K562 (cell line): ENCODE data around the gene ANKLE1. TPM values are rescaled to one million over a fixed set of nuclear protein-coding genes. Genes with fewer than 3 reads are reported as not detected.
A peak's percentile ranks its signal among the peaks of the same experiment; 100 is the strongest.

Experiments used
- CEBPG ChIP-seq, 3 experiments: fragments of 200-800 bp in 1 of 3; sonication (Bioruptor generic) in 1 of 3; sonication (generic) in 1 of 3; formaldehyde crosslinking in 1 of 3; IDR thresholded peaks in 2 of 3; conservative IDR thresholded peaks in 1 of 3; 2 replicates each; pipeline versions ENCODE4 v1.6.1 to v1.8.0; 2016 to 2022; ENCODE audit warnings: missing compliant biosample characterization in 2 of 3, missing genetic modification characterization in 2 of 3, mild to moderate bottlenecking in 1 of 3, missing genetic modification reagents in 1 of 3
- CHD4 ChIP-seq: fragments of 200-600 bp; sonication (generic); IDR thresholded peaks from 3 replicates; pipeline ENCODE4 v1.6.1; 2012; ENCODE audit warnings: low read depth, mild to moderate bottlenecking, mixed read lengths, low read length, inconsistent platforms; ENCODE audit not compliant: insufficient read depth, insufficient replicate concordance, poor library complexity, severe bottlenecking
- CREB5 ChIP-seq: fragments of 250-450 bp; sonication (Bioruptor Pico); IDR thresholded peaks from 2 replicates; pipeline ENCODE4 v1.5.0; 2020; ENCODE audit warnings: mild to moderate bottlenecking
- ETV6 ChIP-seq, 3 experiments: fragments of 150-350 bp in 1 of 3; sonication (generic) in 1 of 3; formaldehyde crosslinking in 1 of 3; IDR thresholded peaks; 2 replicates each; pipeline versions ENCODE4 v1.6.1 to v1.8.0; 2014 to 2022; ENCODE audit warnings: borderline replicate concordance in 2 of 3, low read depth in 2 of 3, antibody characterized with exemption in 1 of 3, low read length in 1 of 3, mild to moderate bottlenecking in 1 of 3, missing genetic modification reagents in 1 of 3
- GABPB1 ChIP-seq: sonication (generic); formaldehyde crosslinking; IDR thresholded peaks from 2 replicates; pipeline ENCODE4 v1.8.0; 2022; ENCODE audit warnings: mild to moderate bottlenecking, missing genetic modification reagents
- HCFC1 ChIP-seq: IDR thresholded peaks from 2 replicates; pipeline ENCODE4 v1.6.1; 2012; ENCODE audit warnings: low read depth, low read length, improper control_type of control experiment
- LARP7 ChIP-seq: fragments of 450-650 bp; IDR thresholded peaks from 2 replicates; pipeline ENCODE4 v1.6.1; 2016
- MAFK ChIP-seq: IDR thresholded peaks from 2 replicates; pipeline ENCODE4 v1.6.1; 2011; ENCODE audit warnings: low read length, improper control_type of control experiment
- NCOA6 ChIP-seq: fragments of 450-650 bp; IDR thresholded peaks from 2 replicates; pipeline ENCODE4 v1.6.1; 2017; ENCODE audit warnings: mild to moderate bottlenecking
- PCBP2 ChIP-seq: fragments of 200-400 bp; formaldehyde crosslinking; IDR thresholded peaks from 2 replicates; pipeline ENCODE4 v1.6.1; 2018; ENCODE audit warnings: low read length, low read depth, mild to moderate bottlenecking, moderate library complexity; ENCODE audit not compliant: poor library complexity, severe bottlenecking
- PHF21A ChIP-seq: fragments of 450-650 bp; IDR thresholded peaks from 2 replicates; pipeline ENCODE4 v1.6.1; 2017; ENCODE audit warnings: low read depth, borderline replicate concordance
- PML ChIP-seq: IDR thresholded peaks from 2 replicates; pipeline ENCODE4 v1.6.1; 2012; ENCODE audit warnings: low read length, inconsistent platforms
- SAFB ChIP-seq: fragments of 200-400 bp; formaldehyde crosslinking; IDR thresholded peaks from 2 replicates; pipeline ENCODE4 v1.6.1; 2017; ENCODE audit warnings: low read depth, low read length, borderline replicate concordance
- ZNF224 ChIP-seq: sonication (generic); formaldehyde crosslinking; IDR thresholded peaks from 2 replicates; pipeline ENCODE4 v1.8.0; 2022; ENCODE audit warnings: mild to moderate bottlenecking, missing genetic modification reagents
- ZNF431 ChIP-seq: sonication (generic); formaldehyde crosslinking; IDR thresholded peaks from 2 replicates; pipeline ENCODE4 v1.8.0; 2022; ENCODE audit warnings: mild to moderate bottlenecking, missing genetic modification reagents
- ZNF75A ChIP-seq: fragments of 450-650 bp; formaldehyde crosslinking; IDR thresholded peaks from 2 replicates; pipeline ENCODE4 v1.4.0; 2020; ENCODE audit warnings: mild to moderate bottlenecking
- ZNF778 ChIP-seq: fragments of 450-650 bp; formaldehyde crosslinking; IDR thresholded peaks from 2 replicates; pipeline ENCODE4 v1.4.0; 2020; ENCODE audit warnings: mild to moderate bottlenecking, moderate library complexity
- ZNF79 ChIP-seq: fragments of 250-450 bp; sonication (Bioruptor Pico); IDR thresholded peaks from 2 replicates; pipeline ENCODE4 v1.4.0; 2020; ENCODE audit warnings: low read depth, mild to moderate bottlenecking, moderate library complexity
- ZSCAN32 ChIP-seq: fragments of 450-650 bp; formaldehyde crosslinking; IDR thresholded peaks from 2 replicates; pipeline ENCODE4 v1.4.0; 2020; ENCODE audit warnings: mild to moderate bottlenecking, moderate library complexity
- polyA plus RNA-seq, 8 experiments: library from polyadenylated mRNA; depleted of rRNA in 4 of 8; stranded (reverse) in 5 of 8; unstranded in 3 of 8; fragments of >200 nt; fragmentation: Nextera tagmentation in 2 of 8; fragmentation: Illumina TruSeq in 1 of 8; extraction: Ambion mirVana in 2 of 8; extraction: Trizol in 1 of 8; gene quantifications; 2 replicates each; pipeline versions ENCODE4 v1.2.1 to v1.2.3, GENCODE V29; 2011 to 2014; ENCODE audit warnings: inconsistent platforms in 1 of 8, missing spikeins in 1 of 8
- total RNA-seq, 7 experiments: library from RNA; depleted of rRNA in 6 of 7; stranded (reverse); fragments of >200 nt in 6 of 7; fragmentation: Illumina TruSeq in 2 of 7; extraction: Trizol in 2 of 7; gene quantifications; 2 replicates each; pipeline versions ENCODE4 v1.2.1 to v1.2.3, GENCODE V29; 2011 to 2021; ENCODE audit warnings: low replicate concordance in 1 of 7
- TF ChIP-seq, protein P1 (sequence below), 2 experiments: fragments of 450-650 bp; IDR thresholded peaks; 2 replicates each; pipeline ENCODE4 v1.6.1; 2016
- TF ChIP-seq, protein P2 (sequence below): fragments of 150-350 bp; IDR thresholded peaks from 2 replicates; pipeline ENCODE4 v1.6.1; 2014; ENCODE audit warnings: low read depth, mild to moderate bottlenecking, low read length, borderline replicate concordance

Gene ANKLE1
- total and polyA plus RNA-seq, 9 of the 15 experiments (the other 6 are each of a cell fraction or from before 2014, with no cell fraction given): 0.63 to 9.2 (median 2.9) TPM

DNA sequence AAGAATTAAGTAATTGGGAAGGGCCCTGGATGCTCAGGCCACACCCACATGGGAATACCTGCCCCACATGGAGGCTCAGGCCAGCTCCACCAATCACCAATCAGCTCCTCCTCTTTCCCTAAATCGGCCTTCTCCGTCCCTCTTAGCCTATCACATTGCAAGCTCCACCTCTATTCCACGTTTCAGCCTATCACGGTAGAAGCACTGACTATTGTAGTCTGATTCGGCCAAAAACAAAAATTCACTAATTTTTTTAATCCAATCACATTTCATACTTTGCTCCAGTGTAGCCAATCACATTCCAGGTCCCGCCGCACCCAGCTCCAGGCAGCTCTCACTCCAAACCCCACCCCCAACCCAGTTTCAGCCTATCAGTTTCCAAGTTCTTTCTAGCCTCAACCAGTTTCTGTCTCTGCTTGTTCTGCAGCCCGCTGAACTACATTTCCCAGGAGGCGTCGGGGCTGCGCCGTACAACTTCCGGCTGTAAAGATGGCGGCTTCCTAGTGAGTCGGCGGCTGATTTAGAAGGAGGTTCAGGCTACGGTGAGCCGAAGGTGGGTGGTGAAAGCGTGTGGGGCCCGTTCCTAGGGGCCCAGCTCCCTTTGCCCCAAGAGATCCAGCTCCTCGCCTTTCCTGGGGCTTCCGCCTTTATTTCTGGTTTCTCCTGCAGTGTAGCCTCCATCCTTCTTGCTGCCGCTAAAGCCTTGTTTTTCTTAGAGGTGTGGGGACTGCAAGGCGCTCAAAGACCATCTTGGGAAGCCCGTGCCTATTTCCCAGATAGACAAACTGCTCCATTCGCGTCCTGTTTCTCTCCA, 14.5 kb upstream of the ANKLE1 start, which contains the start of gene BABAM1 (continued):
- TF ChIP-seq PML (peak; percentile 70; the same call in 1 of the 2 replicates), ZNF431 (no peak), LARP7 (no peak), CEBPG (CRISPR knock-in tag; IDR thresholded peaks at IDR 0.05) (no peak), CEBPG (tag; conservative IDR thresholded peaks at IDR 0.05 in 1 of 2, IDR thresholded peaks at IDR 0.05 in 1 of 2) (no peak), GABPB1 (CRISPR knock-in tag) (peak; percentile 99), HCFC1 (peak; percentile 97), MAFK (no peak; the same call in 1 of the 2 replicates), ZNF79 (0 out of 2 replicates have a peak, but pooled peaks have one; percentile 44), ZNF75A (0 out of 2 replicates have a peak, but pooled peaks have one; percentile 28), ZNF224 (CRISPR knock-in tag) (no peak), ZNF778 (CRISPR knock-in tag) (no peak), NCOA6 (no peak), CHD4 (no peak), CREB5 (CRISPR knock-in tag) (no peak), ETV6 (IDR thresholded peaks at IDR 0.05; ENCODE audit: borderline replicate concordance in 1 of 2, low read depth in 2 of 2, low read length in 1 of 2) (no peak), ETV6 (CRISPR knock-in tag; IDR thresholded peaks at IDR 0.05; ENCODE audit: borderline replicate concordance) (no peak), ZSCAN32 (CRISPR knock-in tag) (no peak), PHF21A (no peak), SAFB (no peak), PCBP2 (no peak)
- TF ChIP-seq, protein P1, sequence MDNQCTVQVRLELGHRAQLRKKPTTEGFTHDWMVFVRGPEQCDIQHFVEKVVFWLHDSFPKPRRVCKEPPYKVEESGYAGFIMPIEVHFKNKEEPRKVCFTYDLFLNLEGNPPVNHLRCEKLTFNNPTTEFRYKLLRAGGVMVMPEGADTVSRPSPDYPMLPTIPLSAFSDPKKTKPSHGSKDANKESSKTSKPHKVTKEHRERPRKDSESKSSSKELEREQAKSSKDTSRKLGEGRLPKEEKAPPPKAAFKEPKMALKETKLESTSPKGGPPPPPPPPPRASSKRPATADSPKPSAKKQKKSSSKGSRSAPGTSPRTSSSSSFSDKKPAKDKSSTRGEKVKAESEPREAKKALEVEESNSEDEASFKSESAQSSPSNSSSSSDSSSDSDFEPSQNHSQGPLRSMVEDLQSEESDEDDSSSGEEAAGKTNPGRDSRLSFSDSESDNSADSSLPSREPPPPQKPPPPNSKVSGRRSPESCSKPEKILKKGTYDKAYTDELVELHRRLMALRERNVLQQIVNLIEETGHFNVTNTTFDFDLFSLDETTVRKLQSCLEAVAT (IDR thresholded peaks at IDR 0.05): peak in 1 of 2 experiments; percentile 96; a peak in 2 of 4 replicates
- TF ChIP-seq, protein P2, sequence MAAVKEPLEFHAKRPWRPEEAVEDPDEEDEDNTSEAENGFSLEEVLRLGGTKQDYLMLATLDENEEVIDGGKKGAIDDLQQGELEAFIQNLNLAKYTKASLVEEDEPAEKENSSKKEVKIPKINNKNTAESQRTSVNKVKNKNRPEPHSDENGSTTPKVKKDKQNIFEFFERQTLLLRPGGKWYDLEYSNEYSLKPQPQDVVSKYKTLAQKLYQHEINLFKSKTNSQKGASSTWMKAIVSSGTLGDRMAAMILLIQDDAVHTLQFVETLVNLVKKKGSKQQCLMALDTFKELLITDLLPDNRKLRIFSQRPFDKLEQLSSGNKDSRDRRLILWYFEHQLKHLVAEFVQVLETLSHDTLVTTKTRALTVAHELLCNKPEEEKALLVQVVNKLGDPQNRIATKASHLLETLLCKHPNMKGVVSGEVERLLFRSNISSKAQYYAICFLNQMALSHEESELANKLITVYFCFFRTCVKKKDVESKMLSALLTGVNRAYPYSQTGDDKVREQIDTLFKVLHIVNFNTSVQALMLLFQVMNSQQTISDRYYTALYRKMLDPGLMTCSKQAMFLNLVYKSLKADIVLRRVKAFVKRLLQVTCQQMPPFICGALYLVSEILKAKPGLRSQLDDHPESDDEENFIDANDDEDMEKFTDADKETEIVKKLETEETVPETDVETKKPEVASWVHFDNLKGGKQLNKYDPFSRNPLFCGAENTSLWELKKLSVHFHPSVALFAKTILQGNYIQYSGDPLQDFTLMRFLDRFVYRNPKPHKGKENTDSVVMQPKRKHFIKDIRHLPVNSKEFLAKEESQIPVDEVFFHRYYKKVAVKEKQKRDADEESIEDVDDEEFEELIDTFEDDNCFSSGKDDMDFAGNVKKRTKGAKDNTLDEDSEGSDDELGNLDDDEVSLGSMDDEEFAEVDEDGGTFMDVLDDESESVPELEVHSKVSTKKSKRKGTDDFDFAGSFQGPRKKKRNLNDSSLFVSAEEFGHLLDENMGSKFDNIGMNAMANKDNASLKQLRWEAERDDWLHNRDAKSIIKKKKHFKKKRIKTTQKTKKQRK: peak; percentile 71; the same call in 1 of the 2 replicates
